NK-92 (cell line): ENCODE data around the gene CDC42.

Experiments used
- DNase-seq: peaks from one replicate; lab custom pipeline; 2025; ENCODE audit not compliant: unreplicated experiment; lab: John Stamatoyannopoulos, UW

CDC42 gene

DNA sequence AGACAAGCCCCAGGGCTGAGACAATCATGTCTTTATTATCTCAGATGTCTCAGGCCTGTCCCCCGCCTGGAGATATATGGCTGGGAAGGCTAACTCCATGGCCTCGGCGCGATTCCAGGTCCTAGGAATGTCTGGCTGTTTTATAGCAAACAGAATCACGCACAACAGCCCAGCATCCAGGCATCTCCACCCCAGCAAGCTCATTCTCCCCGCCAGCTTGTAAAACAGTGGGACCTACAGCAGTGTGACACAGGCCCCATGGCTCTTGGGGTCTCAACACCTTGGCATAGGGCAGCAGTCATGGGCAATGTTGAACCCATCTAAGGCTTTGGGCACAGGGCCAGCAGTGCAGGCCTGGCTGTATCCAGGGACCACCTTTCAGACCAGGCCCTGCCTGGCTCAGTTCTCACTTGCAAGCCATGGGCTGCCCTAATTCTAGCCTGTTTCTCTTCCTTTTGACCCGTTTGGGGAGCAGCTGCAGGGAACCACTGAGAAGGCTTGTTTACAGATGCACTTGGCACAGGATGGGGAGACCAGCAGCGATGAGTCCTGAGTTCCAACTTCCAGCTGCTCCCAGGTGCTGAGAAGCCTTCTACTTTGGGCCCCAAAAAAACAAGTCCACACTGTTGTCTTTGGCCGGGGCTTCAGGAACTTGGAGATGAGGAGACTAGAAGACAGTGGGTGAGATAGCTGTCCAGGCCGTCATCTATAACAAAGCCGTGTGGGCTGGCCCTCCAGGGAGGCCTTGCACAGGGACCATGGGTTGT lies 56.0 kb downstream of the CDC42 start:
- DNase-seq = no peak

DNA sequence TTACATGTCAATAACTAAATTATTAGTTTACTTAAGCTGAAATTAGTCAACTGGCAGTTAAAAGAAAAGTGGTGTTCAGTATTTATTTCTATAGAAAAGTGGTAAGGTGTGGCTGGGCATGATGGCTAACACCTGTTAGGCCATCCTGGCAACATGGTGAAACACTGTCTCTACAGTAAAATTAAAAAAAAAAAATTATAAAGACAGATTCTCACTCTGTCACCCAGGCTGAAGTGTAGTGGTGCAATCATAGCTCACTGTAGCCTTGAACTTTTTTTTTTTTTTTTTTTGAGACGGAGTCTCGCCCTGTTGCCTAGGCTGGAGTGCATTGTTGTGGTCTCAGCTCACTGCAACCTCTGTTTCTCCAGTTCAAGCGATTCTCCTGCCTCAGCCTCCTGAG lies 57.5 kb downstream of the CDC42 start:
- DNase-seq = no peak

DNA sequence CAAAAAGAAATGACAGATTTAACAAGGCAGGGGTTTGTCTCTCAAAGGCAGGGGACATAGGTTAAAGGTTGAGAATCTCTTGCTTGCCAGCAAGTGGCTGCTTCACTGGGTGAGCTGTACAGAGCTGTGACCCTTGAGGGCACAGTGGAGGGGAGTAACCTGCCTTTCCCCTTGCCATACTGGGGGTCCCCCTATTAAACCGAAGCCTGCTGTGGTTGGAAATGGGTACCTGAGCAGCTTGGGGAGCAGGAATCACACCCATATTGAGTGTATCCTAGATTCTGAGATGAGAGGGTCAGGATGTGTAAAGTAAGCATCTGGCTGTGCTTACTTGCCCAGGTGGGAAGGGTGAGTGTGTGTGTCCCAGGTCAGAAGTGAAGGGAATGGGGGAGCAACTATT lies 58.6 kb downstream of the CDC42 start:
- DNase-seq = no peak

DNA sequence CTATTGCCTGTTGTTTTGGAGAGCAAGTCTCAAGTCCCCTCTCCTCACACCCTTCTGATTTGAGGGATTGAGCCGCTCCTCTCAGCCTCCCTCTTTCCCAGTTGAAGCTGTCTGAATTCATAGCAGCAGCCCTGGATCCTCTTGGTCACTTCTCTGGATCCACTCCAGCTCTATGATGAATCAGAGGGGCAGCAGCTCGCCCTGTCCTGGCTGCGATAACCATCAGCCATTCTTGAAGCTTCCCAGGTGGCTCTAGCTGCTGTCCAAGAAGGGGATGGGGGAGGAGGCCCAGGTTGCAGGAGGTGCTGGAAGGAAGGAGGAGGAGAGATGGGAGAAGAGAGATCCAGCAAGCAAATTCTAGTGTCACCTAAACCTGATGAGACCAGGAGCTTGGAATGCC lies 59.1 kb downstream of the CDC42 start:
- no peak for DNase-seq

DNA sequence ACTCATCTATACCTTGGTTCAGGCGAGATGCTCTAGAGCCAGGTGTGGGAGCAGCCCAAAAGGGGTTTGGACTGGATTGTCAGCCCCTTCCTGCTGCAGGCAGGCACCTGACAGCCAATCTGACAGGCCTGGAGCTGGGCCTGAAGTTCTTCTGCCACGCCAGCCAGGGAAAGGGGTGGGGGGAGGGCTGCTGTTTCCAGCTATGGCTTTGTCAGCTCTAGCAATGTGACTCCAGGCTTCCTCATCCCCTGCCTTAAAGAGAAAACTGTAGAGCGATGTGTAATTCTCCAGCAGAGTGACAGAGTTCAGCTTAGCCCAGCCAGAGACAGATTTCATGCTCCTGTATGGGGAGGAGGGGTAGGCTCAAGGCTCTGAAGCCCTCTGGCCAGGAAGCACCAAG lies 60.0 kb downstream of the CDC42 start:
- DNase-seq = no peak

DNA sequence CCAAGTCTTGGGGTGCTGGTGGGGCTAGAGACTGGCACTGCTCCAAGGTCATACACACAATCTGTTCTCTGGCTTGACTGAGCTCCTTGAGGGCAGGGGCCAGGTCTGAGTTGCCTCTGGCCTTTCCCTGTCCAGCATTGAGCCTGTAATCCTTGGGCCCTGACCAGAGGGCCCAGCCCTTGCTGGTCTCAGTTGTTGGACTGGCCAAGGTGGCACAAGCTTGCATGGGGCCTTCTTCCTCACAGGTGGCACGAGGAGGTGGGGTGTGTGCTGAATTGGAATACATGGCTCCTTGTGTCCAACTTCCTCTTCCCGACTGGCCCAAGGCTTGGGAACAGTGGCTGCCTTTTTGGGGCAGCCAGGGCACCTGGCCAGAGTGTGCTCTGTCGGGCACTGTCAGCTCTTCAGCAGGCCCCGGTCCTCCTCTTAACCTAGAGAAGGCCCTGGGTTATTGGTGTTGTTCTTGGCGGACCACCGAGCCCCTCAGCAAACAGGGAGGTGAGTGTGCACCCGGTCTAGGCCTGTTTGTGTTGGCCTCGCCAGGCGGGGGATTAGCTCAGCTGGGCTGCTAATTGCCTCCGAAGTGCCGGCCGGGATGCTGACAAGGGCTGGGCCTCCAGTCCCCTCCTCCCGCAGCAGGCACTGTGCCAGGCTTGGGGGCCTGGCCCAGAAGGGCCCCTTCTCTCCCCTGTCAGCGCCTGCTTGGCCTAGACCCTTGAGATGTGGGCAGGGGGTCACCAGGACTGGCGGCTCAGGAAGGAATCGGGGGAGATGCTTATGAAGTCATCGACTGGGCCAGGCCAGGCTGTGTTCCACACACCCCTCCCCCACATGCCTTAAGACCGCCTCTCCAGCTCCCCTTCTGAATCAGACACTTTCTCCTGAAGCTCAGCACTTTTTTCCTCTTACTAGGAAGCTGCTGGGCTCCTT lies 61.8 kb downstream of the CDC42 start:
- no peak for DNase-seq

DNA sequence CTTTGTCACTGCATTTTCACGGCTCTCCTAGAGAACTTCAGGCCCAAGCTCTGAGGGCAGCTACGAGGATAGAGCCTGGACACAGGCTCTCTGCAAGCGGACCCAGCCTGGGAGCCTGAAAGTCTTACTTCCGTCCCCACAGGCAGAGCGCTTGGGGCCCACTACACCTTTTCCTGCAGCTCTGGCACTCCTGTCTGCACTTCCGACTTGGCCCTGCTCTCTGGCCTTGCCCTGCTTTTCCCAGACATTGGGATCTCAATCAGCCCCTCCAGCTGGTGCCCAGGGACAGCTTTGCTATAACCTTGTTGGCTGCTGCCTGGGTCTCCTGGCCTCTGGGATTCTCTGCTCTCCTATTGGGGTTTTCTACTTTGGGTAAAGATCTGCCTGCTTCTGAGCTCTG lies 62.8 kb downstream of the CDC42 start:
- no peak for DNase-seq

DNA sequence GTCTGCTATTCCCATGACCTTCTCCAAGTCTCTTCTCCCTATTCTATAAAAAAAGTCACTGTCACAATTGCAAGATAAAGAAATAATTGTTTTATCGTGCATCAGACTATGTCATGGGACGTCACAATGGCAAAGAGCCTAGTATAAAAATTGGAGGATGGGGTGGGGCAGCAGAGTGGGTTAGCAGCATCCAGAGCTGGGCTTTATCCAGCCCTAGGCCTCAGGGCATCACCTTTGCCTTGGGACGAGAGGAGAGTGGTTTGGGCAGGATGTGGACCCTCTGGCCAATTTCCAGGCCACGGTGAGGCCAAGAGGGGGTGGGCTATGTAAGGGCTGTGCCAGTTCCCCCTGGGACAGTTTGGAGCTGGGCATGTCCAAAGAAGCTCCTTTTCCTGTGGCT lies 64.7 kb downstream of the CDC42 start:
- no peak for DNase-seq

DNA sequence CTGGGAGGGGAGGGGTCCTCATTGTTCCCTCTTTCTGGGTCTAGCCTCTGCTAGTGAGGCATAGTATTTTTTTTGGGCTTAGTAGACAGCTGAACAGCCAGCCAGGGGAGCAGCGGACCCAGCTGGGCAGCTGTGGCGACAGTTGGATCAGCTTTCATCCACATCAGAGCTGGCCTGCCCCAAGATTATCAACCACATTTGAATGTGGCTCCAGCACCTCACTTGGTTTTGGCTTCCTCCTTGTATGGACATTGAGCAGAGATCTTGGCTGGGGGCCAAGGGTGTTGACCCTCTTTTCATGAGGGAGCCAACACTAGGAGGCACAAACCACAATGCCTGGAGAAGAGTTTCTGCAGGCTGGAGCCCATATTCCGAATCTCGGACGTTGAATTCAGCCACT lies 65.3 kb downstream of the CDC42 start:
- no peak for DNase-seq

DNA sequence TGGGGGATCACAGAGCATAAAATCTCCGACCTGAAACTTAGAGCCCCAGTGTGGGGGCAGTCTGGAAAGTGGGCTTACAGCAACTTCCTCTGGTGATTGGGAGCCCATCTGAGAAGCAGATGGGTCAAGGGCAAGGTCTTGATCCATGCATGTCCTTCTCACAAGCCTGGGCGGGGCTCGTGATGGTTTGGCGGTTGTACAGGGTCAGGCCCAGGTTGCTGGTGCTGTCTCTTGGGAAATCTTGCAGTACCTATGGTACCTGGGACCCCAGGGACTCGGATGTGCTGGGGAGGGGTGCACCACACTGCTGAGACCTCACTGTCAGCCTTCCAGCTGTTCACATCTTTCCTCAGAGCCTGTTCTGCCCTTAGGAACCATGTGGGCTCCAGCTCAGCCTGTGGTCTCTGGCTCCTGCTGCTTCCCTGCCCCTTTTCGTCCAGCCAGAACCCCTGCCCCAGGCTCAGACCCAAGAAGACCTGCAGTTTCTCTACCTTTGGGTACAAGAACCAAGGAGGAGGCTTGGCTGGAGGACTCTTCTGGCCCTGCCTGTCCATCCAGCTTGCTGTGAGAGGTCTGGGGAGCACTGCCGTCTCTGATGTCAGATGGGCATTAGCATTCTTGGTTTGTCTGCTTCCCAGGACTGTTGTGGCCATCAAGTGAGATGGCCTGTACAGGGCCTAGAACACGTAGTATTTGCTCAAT lies 65.9 kb downstream of the CDC42 start:
- DNase-seq = no peak

DNA sequence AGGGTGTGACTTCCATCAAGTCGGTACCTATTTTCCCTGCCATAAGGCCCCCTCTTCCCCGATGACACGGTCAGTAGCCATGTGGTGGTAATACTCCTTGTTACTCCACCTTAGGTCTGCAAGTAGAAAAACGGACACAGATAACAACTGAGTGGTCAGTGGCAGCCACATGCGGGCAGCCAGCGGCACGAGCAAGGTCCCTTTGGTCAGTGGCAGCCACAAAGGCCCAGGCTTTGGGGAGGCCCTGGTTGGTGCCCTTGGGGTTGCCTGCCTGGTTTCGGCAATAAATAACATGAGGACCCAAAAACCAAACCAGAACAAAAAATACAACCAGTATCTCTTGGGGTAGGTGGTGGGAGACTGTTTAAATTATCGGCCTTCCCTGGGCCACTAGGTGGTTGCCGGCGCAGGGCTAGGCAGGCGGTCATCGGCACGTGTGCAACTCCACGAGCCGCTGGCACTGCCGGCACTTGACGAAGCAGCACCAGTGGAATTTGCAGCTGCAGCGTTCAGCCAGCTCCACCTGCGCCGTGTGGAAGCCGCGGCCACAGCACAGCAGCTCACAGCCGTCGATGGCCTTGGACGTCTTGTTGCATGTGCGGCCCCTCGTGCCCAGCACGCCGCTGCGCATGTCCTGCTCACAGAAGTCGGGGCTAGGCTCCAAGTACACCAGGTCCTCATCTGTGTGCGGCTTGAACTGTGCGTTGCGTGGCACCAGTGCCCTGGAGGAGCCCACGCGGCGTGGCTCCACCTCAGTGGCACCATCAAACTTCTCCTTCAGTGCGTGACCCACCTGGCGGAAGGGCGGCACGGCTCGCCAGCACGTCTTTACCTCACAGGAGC lies 67.3 kb downstream of the CDC42 start:
- DNase-seq = no peak

DNA sequence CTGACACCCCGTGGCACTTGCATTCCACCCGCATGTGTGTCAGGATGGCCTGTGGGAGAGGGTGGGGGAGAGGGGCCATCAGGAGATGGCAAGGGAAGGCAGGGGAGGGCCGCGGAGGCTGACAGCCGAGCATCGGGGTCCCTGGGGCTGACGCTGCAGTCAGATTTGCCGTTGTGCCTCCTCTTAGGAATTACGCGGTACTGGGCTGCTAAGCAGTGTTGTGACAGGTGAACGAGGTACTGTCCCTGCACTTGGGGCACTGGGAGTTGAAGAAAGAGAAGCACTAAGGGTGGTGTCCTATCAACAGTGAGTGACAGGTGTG lies 67.9 kb downstream of the CDC42 start:
- no peak for DNase-seq

DNA sequence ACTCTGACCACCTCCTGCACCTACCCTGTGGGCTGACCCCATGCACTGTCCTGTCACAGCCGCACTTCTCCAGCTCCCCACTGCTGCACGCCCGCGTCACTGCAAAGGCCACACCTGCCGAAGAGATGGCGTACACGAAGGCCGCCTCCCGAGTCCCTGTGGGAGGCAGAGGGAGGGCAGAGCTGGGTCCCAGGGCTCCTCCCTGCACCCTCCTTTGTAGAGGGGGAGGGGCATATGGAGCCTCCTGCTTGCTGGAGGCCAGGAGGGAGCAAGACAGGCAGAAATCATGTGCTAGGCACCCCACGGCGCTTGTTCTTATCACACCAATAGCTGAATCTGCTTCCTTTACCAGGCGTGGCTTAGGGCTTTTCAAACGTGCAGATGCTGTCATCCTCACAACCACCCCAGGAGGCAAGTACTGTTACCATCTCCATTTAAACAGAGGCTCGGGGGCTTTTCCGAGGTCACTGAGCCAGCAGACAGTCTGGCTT lies 69.0 kb downstream of the CDC42 start:
- no peak for DNase-seq

DNA sequence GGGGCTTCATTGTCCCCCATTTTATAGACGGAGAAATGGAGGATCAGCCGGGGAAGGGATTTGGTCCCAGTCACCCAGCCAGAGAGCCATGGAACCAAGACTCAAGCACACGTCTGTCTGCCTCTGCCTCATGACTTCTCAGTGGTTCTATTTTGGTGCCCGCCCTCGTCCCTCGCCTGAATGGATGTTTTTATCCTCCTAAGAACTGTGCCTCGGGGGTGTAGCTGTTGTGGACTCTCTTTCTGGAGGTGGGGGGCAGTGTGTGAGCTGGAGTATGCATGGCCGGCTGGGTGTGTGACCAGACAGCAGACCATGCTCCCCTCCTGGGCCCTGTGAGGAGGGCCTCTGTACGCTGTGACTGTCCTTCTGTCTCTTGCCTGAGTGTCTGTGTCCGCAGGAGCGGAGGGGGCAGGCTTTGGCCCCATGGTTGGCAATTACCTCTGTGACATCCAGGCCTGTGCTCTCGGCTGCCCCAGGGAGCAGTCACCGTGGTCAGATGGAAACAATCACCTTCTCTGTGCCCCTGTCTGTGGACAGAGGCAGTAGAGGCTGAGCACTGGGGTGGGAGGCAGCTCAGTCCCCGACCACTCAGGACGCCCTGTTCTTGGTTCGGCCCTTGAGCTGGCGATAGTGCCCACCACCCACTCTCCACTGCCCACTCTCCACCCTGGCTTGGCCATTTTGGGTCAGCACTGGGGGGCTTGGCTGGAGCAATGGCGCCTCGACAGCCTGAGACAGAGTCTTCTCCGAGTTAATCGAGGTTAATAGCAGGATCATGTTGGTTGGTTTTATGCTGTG lies 70.0 kb downstream of the CDC42 start:
- DNase-seq = no peak

DNA sequence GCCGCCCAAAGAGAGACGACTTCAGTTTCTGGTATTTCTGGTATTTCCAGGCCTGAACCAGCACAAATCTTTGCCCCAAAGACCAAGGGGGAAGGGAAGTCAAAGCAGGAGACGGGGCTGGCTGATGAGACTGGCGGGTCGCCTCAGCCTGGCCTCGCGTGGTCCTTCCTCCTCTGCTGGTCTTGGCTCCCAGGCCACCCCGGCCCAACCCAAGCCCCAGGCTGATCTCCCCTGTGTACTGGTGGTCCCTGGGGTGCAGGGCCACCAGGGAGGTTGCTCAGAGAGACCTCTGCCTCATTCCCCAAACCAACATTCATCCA lies 70.5 kb downstream of the CDC42 start:
- DNase-seq = no peak

DNA sequence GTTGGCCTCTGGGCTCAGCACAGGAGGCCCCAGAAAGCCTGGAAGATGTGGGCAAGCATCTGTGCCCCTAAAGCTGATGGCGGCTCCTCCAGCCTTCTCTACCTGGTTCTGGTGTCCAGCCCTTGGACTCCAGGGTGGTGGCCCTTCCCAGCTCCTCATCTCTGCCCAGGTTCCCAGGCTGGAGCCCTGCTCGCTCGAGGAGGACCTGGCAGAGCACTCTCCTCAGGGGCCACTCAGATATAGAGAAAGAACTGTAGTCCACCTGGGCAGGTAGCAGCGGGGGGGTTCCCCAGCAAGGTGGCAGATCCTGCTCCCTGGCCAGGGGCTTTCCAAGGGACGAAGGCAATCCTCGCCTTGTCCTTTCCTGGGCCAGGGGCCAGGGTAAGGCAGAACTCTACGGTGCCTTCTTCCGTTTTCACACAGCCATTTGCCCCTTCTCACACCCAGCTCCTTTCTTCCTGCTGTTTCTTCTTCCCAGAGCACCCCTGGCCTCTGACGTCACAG lies 71.4 kb downstream of the CDC42 start:
- DNase-seq = no peak

DNA sequence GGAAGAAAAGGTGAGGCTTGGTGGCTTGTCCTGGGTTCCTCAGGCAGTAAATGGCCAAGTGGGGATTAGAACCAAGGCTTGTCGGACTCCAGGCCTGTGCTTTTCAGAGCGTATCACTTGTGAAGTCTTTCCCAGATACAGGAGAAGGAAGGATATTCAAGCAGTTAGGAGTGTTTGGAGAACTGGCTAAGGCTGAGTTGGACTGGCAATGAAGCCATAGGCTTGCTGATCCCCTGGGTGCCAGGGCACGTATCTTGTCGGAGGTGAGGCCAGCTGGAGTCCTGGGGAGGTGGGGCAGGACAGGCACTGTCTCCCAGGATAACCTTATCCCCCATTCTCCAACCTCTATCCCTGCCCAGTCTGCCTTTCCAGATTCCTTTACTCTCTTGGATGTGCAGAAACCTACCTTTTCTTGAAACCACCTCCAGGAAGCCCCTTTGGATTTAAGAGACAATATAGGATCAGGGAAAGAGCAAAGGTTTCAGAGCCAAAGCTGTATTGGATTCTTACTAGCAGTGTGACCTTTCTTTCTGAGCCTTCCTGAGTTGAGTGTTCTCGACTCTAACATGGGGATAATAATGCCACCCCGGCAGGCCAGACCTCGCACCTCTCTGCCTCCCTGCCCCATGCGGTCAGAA lies 72.2 kb downstream of the CDC42 start:
- DNase-seq = no peak

DNA sequence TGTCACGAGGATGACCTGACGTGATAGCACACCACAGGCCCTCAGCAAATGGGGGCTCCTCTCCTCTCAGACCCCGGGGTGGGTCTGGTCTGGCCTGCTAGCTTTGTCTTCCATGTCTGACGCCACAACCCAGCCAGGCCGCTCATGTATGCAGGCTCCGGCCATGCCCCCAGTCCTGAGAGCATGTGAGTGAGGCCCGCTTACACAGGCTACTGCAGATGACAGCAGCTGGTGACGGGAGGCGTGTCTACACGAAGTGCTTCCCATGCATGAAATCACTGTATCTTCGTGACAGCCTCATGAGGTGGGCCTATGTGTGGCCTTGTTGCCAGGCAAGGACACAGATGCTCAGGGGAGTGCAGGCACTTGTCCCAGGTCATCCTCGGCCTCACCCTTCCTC lies 74.0 kb downstream of the CDC42 start:
- DNase-seq = no peak

DNA sequence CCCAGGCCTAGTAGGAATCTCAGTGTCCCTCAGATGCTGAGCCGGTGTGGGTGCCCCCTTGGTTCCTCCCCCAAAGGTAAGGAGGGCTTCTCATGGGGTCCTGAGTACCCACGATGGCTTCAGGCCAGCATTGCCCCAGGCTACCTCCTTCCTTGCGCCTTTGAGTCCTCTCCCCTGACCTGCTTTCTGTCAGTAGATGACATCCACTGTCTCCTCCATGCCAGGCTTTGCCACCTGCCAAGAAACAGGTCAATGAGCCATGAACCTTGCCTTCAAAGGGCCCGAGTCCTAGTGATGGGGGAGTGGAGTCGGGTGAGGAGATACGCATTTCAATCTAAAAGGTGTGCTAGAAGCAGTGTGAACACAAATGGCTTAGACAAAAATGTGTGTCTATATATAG lies 74.7 kb downstream of the CDC42 start:
- no peak for DNase-seq

DNA sequence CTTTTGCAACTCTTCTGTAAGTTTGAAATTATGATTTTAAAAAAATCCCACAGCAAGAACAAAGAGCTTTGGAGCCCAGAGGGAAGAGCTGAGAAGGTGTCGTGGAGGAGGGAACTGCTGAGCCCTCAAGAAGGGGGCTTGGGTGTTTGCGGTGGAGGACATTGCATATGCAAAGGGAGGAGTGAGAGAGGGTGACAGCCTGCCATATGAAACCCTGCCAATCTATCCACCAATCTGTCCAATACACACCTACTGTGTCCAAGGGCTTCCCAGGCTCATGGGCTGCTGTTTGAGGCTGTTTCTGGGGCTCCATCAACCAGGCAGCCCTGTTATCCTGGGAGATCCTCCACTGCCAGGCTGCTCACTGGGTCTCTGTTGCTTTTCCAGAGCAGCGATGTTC lies 75.2 kb downstream of the CDC42 start:
- DNase-seq = no peak
